Mesothelial cell of epicardium (in vitro differentiated cells): ENCODE results near the gene TREM1. TPM values are rescaled to one million over a fixed set of nuclear protein-coding genes. Genes with fewer than 3 reads are reported as not detected.

ENCODE experiments used
- DNase-seq, 2 experiments: peaks; one replicate each; pipeline ENCODE4 v3.0.0; 2021; ENCODE audit warnings: low spot score in 2 of 2; ENCODE audit not compliant: unreplicated experiment in 2 of 2
- H3K27ac Mint-ChIP-seq: 2 replicates; pipeline ENCODE4 v1.8.0; 2021; ENCODE audit warnings: mixed read lengths
- H3K27me3 Mint-ChIP-seq: 2 replicates; pipeline ENCODE4 v1.8.0; 2021; ENCODE audit warnings: low read depth, mixed read lengths
- H3K36me3 Mint-ChIP-seq: 2 replicates; pipeline ENCODE4 v1.8.0; 2021; ENCODE audit warnings: mixed read lengths
- H3K4me1 Mint-ChIP-seq: 2 replicates; pipeline ENCODE4 v1.8.0; 2021; ENCODE audit warnings: mixed read lengths
- H3K4me3 Mint-ChIP-seq: 2 replicates; pipeline ENCODE4 v1.8.0; 2021; ENCODE audit warnings: mild to moderate bottlenecking, moderate library complexity, mixed read lengths
- H3K9me3 Mint-ChIP-seq: 2 replicates; pipeline ENCODE4 v1.8.0; 2021; ENCODE audit warnings: mixed read lengths
- total RNA-seq: library from RNA; stranded (reverse); gene quantifications from 3 replicates; pipeline ENCODE4 v1.2.1, GENCODE V29; 2021
- TF ChIP-seq, protein P1 (sequence below): fragments of 200-600 bp; sonication (generic); IDR thresholded peaks from one replicate; pipeline ENCODE4 v1.5.0; 2021; ENCODE audit warnings: antibody characterized with exemption; ENCODE audit not compliant: unreplicated experiment

Gene TREM1
- total RNA-seq, 1 donor from 2014 or later, result not detected

DNA sequence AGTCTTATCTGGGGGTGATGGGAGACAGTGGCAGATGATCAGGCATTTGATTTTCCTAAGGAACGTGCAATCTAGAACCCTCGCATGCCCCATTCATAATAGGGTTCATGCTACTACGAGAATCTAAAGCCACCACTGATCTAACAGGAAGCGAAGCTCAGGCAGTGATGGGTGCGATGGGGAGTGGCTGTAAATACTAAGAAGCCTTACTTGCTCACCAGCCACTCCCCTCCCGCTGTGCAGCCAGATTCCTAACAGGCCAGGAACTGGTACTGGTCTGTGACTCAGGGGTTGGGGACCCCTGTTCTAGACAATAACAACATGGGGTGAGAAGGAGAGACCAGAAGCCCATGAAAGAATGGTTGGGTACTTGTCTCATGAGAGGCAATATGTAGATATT is 53.8 kb downstream of the TREM1 start:
- Mint-ChIP-seq H3K4me3 (no peak overlapping the region), H3K36me3 (no peaks in the 10 kb centered on the region), H3K27me3 (peaks cover 81% of the 10 kb centered on the region), H3K4me1 (no peaks in the 10 kb centered on the region), H3K27ac (no peak overlapping the region), H3K9me3 (peaks cover 5% of the 10 kb centered on the region)
- TF ChIP-seq, protein P1, sequence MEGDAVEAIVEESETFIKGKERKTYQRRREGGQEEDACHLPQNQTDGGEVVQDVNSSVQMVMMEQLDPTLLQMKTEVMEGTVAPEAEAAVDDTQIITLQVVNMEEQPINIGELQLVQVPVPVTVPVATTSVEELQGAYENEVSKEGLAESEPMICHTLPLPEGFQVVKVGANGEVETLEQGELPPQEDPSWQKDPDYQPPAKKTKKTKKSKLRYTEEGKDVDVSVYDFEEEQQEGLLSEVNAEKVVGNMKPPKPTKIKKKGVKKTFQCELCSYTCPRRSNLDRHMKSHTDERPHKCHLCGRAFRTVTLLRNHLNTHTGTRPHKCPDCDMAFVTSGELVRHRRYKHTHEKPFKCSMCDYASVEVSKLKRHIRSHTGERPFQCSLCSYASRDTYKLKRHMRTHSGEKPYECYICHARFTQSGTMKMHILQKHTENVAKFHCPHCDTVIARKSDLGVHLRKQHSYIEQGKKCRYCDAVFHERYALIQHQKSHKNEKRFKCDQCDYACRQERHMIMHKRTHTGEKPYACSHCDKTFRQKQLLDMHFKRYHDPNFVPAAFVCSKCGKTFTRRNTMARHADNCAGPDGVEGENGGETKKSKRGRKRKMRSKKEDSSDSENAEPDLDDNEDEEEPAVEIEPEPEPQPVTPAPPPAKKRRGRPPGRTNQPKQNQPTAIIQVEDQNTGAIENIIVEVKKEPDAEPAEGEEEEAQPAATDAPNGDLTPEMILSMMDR, result no peak
- DNase-seq, result no peak

DNA sequence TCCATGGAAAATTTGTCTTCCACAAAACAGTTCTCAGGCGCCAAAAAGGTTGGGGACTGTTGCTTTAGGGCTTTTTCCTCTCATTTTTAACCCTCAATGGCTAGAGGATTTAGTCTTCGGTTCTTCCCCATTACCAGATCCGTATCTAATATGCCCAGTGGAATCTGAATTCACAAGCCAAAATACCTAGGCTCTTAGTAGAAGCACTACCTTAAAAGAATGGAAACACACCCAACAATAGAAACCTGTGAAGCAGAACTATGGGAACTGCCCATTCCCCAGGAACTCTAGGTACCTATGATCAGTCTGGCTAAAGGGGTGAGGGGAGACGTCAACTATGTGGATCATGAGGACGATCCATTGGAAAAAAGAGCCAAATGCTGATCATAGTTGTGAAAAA is 55.2 kb downstream of the TREM1 start:
- H3K9me3 Mint-ChIP-seq, result peaks cover 5% of the 10 kb centered on the region
- H3K4me3 Mint-ChIP-seq, result no peak overlapping the region
- H3K36me3 Mint-ChIP-seq, result no peaks in the 10 kb centered on the region
- H3K4me1 Mint-ChIP-seq, result peaks cover 9% of the 10 kb centered on the region
- H3K27me3 Mint-ChIP-seq, result peaks cover 80% of the 10 kb centered on the region
- H3K27ac Mint-ChIP-seq, result no peak overlapping the region
- DNase-seq, result no peak
- TF ChIP-seq, protein P1, result no peak

DNA sequence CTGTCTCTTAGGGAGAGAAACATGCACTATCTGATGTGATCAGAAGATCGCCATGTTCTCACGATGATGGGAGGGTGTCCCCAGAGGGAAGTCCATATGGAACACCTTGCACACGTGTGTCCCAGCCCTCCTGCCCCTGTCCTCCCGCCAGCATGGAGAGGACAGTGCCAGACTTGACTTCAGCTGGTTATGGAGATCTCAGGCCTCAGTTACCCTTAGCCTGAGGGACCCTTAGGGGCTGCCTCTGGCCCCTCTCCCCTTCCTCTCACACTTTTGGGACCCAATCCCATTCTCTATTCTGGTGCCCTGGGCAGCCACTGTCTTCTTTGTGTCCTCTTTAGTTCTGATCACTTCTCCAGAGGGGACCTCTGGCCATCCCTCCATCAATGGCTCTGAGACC is 56.8 kb downstream of the TREM1 start:
- no peaks in the 10 kb centered on the region for H3K36me3 Mint-ChIP-seq
- H3K27me3 Mint-ChIP-seq, result peaks cover 79% of the 10 kb centered on the region
- no peak overlapping the region for H3K4me3 Mint-ChIP-seq

DNA sequence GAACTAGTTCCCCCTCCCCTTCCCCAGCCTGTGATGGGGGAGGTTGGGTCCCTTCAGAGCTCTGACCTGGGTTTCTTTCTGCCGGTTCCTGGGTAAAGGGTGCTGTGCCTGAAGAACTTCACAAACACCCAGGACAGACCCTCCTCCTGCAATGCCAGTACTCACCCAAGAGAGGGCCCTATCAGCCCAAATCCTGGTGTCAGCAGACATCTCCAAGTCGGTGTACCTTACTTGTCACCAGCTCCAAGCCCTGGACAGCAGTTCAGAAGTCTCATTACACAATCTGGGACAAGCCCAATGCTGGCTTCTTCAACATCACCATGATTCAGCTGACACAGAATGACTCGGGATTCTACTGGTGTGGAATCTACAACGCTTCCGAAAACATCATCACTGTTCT is 57.9 kb downstream of the TREM1 start:
- Mint-ChIP-seq H3K27ac (no peak overlapping the region), H3K27me3 (peaks cover 86% of the 10 kb centered on the region), H3K9me3 (peaks cover 5% of the 10 kb centered on the region), H3K4me1 (peaks cover 9% of the 10 kb centered on the region), H3K4me3 (no peak overlapping the region), H3K36me3 (no peaks in the 10 kb centered on the region)
- no peak for DNase-seq
- TF ChIP-seq, protein P1, result no peak

More for the DNA sequence above, 56.8 kb downstream of the TREM1 start:
- Mint-ChIP-seq H3K9me3 (peaks cover 5% of the 10 kb centered on the region), H3K4me1 (peaks cover 9% of the 10 kb centered on the region), H3K27ac (no peak overlapping the region)
- TF ChIP-seq, protein P1, result no peak
- DNase-seq, result no peak

DNA sequence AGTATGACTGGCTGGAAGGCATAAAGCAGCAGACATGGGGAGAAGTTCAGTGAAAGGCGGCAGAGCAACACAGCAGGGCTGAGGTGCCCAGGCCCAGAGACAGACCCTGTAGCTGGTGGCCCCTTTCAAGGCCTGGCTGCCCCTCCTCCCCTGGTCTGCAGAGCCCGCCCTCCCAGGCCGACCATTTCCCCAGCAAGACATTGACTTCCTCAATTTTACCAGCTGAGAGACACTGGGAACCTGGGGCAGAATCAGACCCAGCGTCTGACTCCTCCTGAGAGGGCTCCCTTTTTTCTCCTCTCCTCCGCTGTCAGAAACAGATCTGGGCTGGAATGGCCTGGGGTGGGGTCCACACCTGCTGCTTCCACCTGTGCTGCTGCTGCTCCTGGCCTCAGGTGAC is 58.4 kb downstream of the TREM1 start, which contains the start of gene TREML4:
TREML4 (plus strand) TSS at position 254 of the 400 bp plus-strand sequence; CDS start at position 333, 79 bp downstream.
- peaks cover 89% of the 10 kb centered on the region for H3K27me3 Mint-ChIP-seq
- no peak for DNase-seq
- H3K4me1 Mint-ChIP-seq, result peaks cover 9% of the 10 kb centered on the region
- H3K27ac Mint-ChIP-seq, result no peak within 1 kb of the TSS
- TF ChIP-seq, protein P1, result no peak
- no peak within 1 kb of the TSS for H3K4me3 Mint-ChIP-seq
- H3K36me3 Mint-ChIP-seq, result no peaks in the 10 kb centered on the region
- H3K9me3 Mint-ChIP-seq, result peaks cover 5% of the 10 kb centered on the region

DNA sequence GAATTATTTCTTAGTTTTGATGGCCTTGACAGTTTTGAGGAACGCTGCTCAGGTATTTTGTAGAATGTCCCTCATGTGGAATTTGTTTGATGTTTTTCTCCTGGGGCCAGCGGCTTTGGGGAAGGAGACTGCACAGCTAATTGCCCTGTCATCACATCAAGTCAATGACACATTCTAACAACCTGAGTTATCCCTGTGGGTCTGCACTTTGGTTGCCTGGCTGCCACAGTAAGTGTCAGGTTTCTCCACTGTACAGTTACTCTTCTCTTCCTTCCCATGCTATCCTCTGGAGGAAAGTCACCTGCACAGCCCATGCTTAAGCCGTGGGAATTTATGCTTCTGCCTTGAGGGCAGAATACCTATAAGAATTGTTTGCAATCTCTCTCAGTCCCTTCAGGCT is 59.7 kb downstream of the TREM1 start:
- DNase-seq, result no peak
- H3K4me1 Mint-ChIP-seq, result peaks cover 9% of the 10 kb centered on the region
- H3K9me3 Mint-ChIP-seq, result no peaks in the 10 kb centered on the region
- no peak overlapping the region for H3K4me3 Mint-ChIP-seq
- H3K27me3 Mint-ChIP-seq, result peaks cover 89% of the 10 kb centered on the region
- H3K27ac Mint-ChIP-seq, result no peak overlapping the region
- TF ChIP-seq, protein P1, result no peak
- H3K36me3 Mint-ChIP-seq, result no peaks in the 10 kb centered on the region
